SK-N-SH treated with all-trans-retinoic acid at 6 μM for 48 hours (cell line): ENCODE results near the gene TMC3.
"Not testable (repeated sequence)": the region's sequence is repeated elsewhere in the genome, so short reads cannot be mapped to it uniquely, and the experiment has no call there.

Experiments used
- ATAC-seq: fragments of 200-7000 bp; cut with Tn5 transposase; 3 replicates; pipeline ENCODE4 v1.9.1; 2020; ENCODE audit warnings: mild to moderate bottlenecking, moderate library complexity
- CSDC2 ChIP-seq: fragments of 250-450 bp; sonication (Bioruptor Pico); IDR thresholded peaks from 2 replicates; pipeline ENCODE4 v1.5.0; 2020; ENCODE audit warnings: mild to moderate bottlenecking, moderate library complexity
- ESRRG ChIP-seq: fragments of 250-450 bp; sonication (Bioruptor Pico); IDR thresholded peaks from 2 replicates; pipeline ENCODE4 v1.6.1; 2021; ENCODE audit warnings: mild to moderate bottlenecking
- GLIS3 ChIP-seq: fragments of 250-450 bp; sonication (Bioruptor Pico); IDR thresholded peaks from 2 replicates; pipeline ENCODE4 v1.5.0; 2020; ENCODE audit warnings: mild to moderate bottlenecking, moderate library complexity
- ISL1 ChIP-seq: fragments of 250-450 bp; sonication (Bioruptor Pico); IDR thresholded peaks from 2 replicates; pipeline ENCODE4 v2.1.2; 2022; ENCODE audit warnings: mild to moderate bottlenecking, moderate library complexity
- OSR1 ChIP-seq: fragments of 250-450 bp; sonication (Bioruptor Pico); IDR thresholded peaks from 2 replicates; pipeline ENCODE4 v1.8.0; 2022; ENCODE audit warnings: moderate library complexity, mild to moderate bottlenecking, inconsistent platforms
- PPARA ChIP-seq: fragments of 250-450 bp; sonication (Bioruptor Pico); IDR thresholded peaks from 2 replicates; pipeline ENCODE4 v1.5.0; 2020; ENCODE audit warnings: mild to moderate bottlenecking, borderline replicate concordance
- SNAI2 ChIP-seq: fragments of 250-450 bp; sonication (Bioruptor Pico); IDR thresholded peaks from 2 replicates; pipeline ENCODE4 v1.5.0; 2020; ENCODE audit warnings: mild to moderate bottlenecking, moderate library complexity
- TCF4 ChIP-seq: fragments of 250-450 bp; sonication (Bioruptor Pico); IDR thresholded peaks from 2 replicates; pipeline ENCODE4 v1.8.0; 2021; ENCODE audit warnings: mild to moderate bottlenecking, moderate library complexity, borderline replicate concordance
- TOX ChIP-seq: fragments of 250-450 bp; sonication (Bioruptor Pico); IDR thresholded peaks from 2 replicates; pipeline ENCODE4 v1.8.0; 2021; ENCODE audit warnings: mild to moderate bottlenecking, moderate library complexity, borderline replicate concordance
- ZC3H10 ChIP-seq: fragments of 250-450 bp; sonication (Bioruptor Pico); IDR thresholded peaks from 2 replicates; pipeline ENCODE4 v1.5.1; 2021; ENCODE audit warnings: mild to moderate bottlenecking, moderate library complexity
- ZFP3 ChIP-seq: fragments of 250-450 bp; sonication (Bioruptor Pico); IDR thresholded peaks from 2 replicates; pipeline ENCODE4 v1.5.0; 2020; ENCODE audit warnings: mild to moderate bottlenecking, moderate library complexity
- ZFP30 ChIP-seq: fragments of 450-650 bp; formaldehyde crosslinking; IDR thresholded peaks from 2 replicates; pipeline ENCODE4 v1.5.0; 2022; ENCODE audit warnings: mild to moderate bottlenecking, moderate library complexity
- ZNF70 ChIP-seq: fragments of 450-650 bp; formaldehyde crosslinking; IDR thresholded peaks from 2 replicates; pipeline ENCODE4 v1.5.0; 2020; ENCODE audit warnings: mild to moderate bottlenecking, moderate library complexity
- TF ChIP-seq, protein P1 (sequence below): fragments of 250-450 bp; sonication (Bioruptor Pico); IDR thresholded peaks from 2 replicates; pipeline ENCODE4 v1.8.0; 2020; ENCODE audit warnings: mild to moderate bottlenecking, moderate library complexity, borderline replicate concordance
- TF ChIP-seq, protein P2 (sequence below): fragments of 250-450 bp; sonication (Bioruptor Pico); IDR thresholded peaks from 2 replicates; pipeline ENCODE4 v1.5.1; 2021; ENCODE audit warnings: mild to moderate bottlenecking, moderate library complexity
- TF ChIP-seq, protein P3 (sequence below): fragments of 250-450 bp; sonication (Bioruptor Pico); IDR thresholded peaks from 2 replicates; pipeline ENCODE4 v1.5.0; 2020; ENCODE audit warnings: mild to moderate bottlenecking, moderate library complexity
- TF ChIP-seq, protein P4 (sequence below): fragments of 250-450 bp; sonication (Bioruptor Pico); IDR thresholded peaks from 2 replicates; pipeline ENCODE4 v1.5.1; 2020; ENCODE audit warnings: low read depth, mild to moderate bottlenecking, moderate library complexity

Gene TMC3

DNA sequence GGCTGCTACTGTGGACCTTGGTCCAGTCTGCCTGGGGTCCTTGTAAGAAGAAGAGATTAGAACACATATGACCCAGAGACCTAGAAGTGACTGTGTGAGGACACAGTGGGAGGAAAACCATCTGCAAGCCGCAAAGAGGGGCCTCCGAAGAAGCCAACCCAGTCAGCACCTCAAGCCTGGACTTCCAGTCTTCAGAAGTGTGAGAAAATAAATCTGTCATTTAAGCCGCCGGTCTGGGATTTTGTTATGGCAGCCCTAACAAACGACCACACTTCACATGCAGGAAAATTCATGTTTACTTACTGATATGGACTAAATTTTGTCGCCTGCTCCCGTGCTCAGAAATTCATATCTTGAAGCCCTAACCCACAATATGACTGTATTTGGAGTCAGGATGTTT is 44.4 kb upstream of the TMC3 start:
- ATAC-seq: no peak
- TF ChIP-seq ESRRG (CRISPR knock-in tag) (no peak), SNAI2 (CRISPR knock-in tag) (no peak), TOX (CRISPR knock-in tag) (no peak), PPARA (no peak), ZNF70 (CRISPR knock-in tag) (no peak), ISL1 (CRISPR knock-in tag) (no peak), GLIS3 (no peak), ZFP3 (CRISPR knock-in tag) (no peak), ZFP30 (CRISPR knock-in tag) (no peak)
- TF ChIP-seq, protein P1, sequence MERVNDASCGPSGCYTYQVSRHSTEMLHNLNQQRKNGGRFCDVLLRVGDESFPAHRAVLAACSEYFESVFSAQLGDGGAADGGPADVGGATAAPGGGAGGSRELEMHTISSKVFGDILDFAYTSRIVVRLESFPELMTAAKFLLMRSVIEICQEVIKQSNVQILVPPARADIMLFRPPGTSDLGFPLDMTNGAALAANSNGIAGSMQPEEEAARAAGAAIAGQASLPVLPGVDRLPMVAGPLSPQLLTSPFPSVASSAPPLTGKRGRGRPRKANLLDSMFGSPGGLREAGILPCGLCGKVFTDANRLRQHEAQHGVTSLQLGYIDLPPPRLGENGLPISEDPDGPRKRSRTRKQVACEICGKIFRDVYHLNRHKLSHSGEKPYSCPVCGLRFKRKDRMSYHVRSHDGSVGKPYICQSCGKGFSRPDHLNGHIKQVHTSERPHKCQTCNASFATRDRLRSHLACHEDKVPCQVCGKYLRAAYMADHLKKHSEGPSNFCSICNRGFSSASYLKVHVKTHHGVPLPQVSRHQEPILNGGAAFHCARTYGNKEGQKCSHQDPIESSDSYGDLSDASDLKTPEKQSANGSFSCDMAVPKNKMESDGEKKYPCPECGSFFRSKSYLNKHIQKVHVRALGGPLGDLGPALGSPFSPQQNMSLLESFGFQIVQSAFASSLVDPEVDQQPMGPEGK (CRISPR knock-in tag): no peak

DNA sequence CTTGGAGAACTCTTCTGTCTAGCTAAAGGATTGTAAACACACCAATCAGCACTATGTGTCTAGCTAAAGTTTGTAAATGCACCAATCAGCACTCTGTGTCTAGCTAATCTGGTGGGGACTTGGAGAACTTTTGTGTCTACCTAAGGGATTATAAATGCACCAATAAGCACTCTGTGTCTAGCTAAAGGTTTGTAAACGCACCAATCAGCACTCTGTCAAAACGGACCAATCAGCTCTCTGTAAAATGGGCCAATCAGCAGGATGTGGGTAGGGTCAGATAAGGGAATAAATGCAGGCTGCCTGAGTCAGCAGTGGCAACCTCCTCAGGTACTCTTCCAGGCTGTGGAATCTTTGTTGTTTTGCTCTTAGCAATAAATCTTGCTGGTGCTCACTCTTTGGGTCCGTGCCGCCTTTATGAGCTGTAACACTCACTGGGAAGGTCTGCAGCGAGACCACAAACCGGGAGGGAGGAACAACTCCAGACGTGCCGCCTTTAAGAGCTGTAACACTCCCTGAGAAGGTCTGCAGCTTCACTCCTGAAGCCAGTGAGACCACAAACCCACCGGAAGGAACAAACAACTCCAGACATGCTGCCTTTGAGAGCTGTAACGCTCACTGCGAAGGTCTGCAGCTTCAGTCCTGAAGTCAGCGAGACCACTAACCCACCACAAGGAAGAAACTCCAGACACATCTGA is 40.4 kb upstream of the TMC3 start:
- not testable (repeated sequence) for ATAC-seq

DNA sequence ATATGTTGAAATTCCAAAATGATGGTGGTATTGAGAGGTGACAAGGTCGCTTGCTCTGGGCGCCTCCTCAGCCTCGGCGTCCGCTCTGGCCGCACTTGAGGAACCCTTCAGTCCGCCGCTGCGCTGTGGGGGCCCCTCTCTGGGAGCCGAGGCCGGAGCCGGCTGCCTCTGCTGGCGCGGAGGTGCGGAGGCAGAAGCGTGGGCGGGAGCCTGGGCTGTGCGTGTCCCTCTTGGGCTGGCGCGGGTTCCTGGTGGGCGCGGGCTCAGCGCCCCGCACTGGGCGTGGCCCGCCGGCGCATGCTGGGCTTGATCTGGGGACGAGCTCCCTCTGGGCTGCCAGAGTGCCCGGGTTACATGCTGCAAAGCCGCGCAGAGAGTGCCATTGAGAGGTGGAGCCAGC is 39.8 kb upstream of the TMC3 start:
- TF ChIP-seq CSDC2 (CRISPR knock-in tag): no peak
- no peak for ATAC-seq

DNA sequence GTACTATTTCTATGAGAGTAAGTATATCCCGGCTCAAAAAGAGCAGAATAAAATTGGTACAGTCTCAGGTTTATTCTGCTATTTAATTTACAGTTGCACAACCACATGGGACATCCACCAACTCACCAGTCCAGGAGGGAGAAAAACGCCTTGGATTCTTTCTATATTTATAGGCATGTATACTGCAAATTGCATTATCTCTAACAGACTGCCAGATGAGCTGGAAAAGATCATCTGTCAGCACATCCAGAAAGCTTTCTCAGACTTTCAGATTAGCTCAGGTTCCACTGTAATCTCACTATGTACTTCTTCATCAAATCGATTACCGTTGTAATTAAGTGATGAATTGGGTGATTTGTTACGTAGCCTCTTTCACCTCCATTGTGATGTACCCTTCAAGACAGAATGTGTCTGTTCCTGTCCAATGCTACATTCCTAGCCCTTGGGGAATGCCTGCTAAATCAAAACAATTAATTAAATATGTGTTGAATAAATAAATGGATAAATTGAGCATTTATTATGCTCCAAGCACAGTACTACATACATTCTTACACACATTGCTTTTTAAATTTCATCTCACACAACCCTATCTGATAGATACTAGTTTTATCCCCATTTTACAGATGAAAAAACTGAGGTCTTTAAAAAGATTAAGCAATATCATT is 38.1 kb upstream of the TMC3 start:
- no peak; the same call in 2 of the 3 replicates for ATAC-seq

DNA sequence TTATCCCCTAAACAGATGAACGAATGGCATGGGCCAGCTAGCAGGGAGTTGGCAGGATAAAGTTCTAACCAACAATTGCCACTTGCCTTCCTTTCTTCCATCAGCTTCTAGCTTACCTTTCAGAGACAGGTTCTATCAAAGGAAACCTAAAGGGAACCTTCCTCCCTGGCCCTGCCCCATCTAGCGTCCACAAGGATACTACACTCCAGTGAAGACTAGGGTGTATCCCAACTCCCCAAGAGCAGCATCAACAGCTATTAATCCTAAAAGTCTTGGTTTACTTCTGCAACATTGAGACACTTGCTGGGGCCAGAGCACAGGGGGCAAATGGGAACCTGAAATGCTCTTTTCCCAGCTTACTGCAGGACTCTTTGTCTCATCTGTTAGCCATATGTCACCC is 37.0 kb upstream of the TMC3 start:
- TF ChIP-seq SNAI2 (CRISPR knock-in tag): no peak
- no peak; the same call in 2 of the 3 replicates for ATAC-seq

More for the DNA sequence above, 38.1 kb upstream of the TMC3 start:
- TF ChIP-seq TCF4 (CRISPR knock-in tag) (peak; percentile 71; the same call in 1 of the 2 replicates), CSDC2 (CRISPR knock-in tag) (peak; percentile 58; the same call in 1 of the 2 replicates), OSR1 (CRISPR knock-in tag) (no peak), ZC3H10 (no peak), ISL1 (CRISPR knock-in tag) (peak; percentile 95), GLIS3 (peak; percentile 46; the same call in 1 of the 2 replicates)
- TF ChIP-seq, protein P2, sequence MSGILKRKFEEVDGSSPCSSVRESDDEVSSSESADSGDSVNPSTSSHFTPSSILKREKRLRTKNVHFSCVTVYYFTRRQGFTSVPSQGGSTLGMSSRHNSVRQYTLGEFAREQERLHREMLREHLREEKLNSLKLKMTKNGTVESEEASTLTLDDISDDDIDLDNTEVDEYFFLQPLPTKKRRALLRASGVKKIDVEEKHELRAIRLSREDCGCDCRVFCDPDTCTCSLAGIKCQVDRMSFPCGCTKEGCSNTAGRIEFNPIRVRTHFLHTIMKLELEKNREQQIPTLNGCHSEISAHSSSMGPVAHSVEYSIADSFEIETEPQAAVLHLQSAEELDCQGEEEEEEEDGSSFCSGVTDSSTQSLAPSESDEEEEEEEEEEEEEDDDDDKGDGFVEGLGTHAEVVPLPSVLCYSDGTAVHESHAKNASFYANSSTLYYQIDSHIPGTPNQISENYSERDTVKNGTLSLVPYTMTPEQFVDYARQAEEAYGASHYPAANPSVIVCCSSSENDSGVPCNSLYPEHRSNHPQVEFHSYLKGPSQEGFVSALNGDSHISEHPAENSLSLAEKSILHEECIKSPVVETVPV: 0 out of 2 replicates have a peak, but pooled peaks have one; percentile 19
- TF ChIP-seq, protein P3, sequence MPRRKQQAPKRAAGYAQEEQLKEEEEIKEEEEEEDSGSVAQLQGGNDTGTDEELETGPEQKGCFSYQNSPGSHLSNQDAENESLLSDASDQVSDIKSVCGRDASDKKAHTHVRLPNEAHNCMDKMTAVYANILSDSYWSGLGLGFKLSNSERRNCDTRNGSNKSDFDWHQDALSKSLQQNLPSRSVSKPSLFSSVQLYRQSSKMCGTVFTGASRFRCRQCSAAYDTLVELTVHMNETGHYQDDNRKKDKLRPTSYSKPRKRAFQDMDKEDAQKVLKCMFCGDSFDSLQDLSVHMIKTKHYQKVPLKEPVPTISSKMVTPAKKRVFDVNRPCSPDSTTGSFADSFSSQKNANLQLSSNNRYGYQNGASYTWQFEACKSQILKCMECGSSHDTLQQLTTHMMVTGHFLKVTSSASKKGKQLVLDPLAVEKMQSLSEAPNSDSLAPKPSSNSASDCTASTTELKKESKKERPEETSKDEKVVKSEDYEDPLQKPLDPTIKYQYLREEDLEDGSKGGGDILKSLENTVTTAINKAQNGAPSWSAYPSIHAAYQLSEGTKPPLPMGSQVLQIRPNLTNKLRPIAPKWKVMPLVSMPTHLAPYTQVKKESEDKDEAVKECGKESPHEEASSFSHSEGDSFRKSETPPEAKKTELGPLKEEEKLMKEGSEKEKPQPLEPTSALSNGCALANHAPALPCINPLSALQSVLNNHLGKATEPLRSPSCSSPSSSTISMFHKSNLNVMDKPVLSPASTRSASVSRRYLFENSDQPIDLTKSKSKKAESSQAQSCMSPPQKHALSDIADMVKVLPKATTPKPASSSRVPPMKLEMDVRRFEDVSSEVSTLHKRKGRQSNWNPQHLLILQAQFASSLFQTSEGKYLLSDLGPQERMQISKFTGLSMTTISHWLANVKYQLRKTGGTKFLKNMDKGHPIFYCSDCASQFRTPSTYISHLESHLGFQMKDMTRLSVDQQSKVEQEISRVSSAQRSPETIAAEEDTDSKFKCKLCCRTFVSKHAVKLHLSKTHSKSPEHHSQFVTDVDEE (CRISPR knock-in tag): peak; percentile 91
- TF ChIP-seq, protein P4, sequence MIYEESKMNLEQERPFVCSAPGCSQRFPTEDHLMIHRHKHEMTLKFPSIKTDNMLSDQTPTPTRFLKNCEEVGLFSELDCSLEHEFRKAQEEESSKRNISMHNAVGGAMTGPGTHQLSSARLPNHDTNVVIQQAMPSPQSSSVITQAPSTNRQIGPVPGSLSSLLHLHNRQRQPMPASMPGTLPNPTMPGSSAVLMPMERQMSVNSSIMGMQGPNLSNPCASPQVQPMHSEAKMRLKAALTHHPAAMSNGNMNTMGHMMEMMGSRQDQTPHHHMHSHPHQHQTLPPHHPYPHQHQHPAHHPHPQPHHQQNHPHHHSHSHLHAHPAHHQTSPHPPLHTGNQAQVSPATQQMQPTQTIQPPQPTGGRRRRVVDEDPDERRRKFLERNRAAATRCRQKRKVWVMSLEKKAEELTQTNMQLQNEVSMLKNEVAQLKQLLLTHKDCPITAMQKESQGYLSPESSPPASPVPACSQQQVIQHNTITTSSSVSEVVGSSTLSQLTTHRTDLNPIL (CRISPR knock-in tag): peak; percentile 81
